Activated CD8-positive, alpha-beta memory T cell treated with anti-CD3 and anti-CD28 coated beads for 4 hours (primary cell): ENCODE results near the gene SS18L1.

ENCODE experiments used
- DNase-seq, 2 donors: peaks; one replicate each; pipeline ENCODE4 v3.0.0-alpha.2; 2020; ENCODE audit warnings: low read depth in 2 of 2

Gene SS18L1

DNA sequence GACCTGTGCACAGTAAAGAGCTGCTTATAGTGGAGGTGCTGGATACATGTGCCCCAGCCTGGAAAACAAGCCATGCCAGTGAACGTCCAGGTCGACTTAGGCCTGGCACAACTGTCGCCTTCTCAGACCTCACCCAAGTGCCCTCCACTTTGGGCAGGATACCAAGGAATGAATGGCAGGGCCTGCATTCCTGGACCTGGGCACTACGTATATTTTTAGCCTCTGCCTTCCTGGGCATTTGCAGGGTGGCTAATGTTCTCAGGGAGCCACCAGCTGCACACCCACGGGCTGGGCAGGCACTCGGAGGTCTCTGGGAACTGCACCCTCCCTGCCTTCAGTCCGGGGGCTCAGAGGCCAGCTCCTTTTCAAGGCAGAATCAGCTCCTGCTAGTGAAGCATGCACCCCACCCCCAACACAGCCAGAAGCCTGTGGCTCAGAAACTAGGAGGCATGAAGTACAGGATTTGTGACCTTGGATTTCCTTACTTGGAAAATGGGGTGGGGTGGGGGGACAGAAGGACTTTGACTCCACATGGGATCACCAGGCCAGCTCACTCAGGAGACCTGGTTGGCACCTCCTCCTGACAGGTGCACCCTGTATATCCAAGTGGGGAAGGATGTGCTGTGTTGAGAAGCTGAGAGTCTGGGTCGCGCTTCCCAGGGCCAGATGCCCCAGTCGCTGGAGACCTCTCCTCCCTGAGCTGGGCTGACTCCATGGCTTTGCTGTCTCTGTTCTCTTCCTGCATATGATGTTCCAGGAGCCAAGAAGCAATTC lies 23.8 kb upstream of the SS18L1 start:
- DNase-seq: no peak

DNA sequence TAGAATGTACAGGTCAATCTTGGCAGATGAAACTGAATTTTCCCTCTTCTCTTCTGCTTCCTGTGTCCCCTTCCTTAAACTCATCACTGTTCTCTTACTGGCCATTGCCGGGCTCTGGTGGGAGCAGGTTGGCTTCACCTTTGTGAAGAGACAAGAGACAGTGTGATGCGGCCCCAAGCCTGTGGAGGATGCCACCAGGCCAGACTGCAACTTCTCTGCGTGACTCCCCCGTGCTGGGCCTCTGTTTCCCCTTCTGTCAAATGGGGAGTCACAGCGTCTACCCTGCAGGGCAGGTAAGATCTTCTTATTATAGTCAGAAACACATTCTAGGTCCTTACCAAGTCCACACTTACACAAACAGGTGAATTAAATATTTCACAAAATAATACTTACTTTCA lies 23.2 kb upstream of the SS18L1 start:
- DNase-seq: no peak

DNA sequence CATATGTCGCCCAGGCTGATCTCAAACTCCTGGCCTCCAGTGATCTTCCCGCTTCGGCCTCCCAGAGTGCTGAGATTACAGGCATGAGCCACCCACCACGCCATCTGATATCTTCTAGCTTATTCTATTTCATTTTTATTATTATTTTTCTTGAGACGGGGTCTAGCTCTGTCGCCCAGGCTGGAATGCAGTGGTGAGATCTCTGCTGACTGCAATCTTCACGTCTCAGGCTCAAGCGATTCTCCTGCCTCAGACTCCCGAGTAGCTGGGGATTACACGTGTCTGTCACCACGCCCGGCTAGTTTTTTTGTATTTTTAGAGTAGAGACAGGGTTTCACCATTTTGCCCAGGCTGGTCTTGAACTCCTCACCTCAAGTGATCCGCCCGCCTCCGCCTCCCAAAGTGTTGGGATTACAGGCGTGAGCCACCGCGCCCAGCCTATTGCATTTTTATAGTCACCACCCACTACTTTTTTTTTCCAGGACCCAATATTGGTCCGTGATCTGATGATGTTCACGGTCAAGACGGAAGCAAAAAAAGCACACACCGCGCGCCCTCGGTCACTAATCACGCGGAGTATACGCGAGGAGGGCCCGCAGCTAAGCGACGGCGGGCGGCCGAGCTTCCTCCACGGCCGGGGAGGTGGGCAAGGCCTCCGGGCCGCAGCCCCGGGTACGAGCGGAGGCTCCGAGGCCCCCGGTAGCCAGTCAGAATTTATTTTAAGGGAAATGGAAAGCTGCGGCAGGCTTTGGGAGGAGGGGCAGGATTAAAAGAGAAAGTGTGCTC lies 22.4 kb upstream of the SS18L1 start:
- no peak for DNase-seq

DNA sequence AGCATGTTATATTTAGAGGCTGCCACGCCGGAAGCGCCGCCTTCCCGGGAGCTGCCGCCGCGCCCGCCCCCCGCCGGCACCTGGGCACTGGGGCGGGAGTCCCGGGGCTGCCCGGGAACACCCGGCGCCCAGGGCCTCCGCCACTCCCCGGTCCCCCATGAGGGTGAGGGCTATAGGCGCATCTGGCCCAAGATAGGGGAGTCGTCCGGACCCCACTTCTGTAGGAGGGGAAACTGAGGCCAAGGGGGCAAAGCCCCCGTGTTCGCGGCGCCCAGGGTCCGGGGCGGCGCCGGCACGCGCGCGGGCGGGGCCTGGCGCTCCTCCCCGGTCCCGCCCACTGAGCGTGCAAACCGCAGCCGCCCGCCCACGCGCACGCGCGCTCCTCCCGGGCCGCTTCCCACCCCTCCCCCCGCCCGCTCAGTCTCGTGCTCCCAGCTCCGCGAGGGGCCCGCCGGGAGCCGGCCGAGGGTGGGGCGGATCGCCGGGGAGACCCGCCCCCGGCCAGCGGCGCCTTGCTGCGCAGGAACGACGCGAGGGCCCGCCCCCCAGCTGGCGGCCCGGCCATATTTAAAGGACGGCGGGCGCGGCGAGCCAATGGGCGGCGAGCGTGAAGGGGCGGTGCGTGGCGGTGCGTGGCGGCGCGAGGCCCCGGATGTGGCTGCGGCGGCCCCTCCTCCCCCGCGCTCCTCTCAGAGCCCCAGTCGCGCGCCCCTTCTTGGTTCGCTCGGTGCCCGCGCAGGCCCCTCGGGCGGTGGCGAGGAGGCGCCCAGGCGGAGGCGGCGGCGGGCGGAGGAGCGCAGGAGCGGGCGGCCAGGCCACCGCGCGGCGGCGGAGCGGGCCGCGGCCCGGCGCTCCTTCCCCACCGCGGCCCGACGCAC lies 21.6 kb upstream of the SS18L1 start, which contains the start of gene LSM14B:
TSS of gene LSM14B (plus strand) at position 700 of the 878 bp plus-strand sequence. CDS start 192 bp downstream, outside the sequence.
- peak; percentile 93 for DNase-seq

DNA sequence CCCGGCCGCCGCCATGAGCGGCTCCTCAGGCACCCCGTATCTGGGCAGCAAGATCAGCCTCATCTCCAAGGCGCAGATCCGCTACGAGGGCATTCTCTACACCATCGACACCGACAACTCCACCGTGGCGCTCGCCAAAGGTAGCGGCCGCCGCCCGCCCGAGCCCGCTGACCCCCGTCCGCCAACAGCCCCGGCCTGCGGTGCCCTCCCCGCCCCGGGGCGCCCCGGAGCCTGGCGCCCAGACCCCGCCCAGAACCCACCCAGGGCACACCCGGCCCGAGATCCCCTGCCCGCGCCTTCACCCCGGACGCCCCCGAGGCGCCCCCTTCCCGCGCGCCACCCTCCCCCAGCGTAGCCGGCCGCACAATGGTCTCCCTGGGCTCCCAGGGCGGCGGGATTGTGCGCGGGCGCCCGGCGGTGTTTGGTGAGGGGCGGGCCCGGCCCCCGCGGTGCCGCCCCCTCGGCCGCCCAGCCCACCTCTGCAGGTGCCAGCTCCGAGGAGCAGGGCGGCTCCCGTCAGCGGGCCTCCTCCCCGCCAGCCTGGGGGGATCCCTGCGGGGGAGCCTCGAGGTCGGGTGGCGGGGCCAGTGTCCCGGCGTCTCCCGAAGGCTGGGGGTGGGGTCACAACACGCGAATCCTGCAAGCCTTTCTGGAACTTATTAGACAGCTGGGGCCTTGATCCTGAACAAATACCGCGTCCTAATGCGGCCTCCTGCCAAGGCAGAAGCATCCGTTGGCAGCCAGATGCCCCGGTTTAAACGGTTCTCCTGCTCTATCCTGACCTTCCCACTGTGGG lies 20.7 kb upstream of the SS18L1 start:
- peak in 1 of 2 donors; percentile 25 for DNase-seq

DNA sequence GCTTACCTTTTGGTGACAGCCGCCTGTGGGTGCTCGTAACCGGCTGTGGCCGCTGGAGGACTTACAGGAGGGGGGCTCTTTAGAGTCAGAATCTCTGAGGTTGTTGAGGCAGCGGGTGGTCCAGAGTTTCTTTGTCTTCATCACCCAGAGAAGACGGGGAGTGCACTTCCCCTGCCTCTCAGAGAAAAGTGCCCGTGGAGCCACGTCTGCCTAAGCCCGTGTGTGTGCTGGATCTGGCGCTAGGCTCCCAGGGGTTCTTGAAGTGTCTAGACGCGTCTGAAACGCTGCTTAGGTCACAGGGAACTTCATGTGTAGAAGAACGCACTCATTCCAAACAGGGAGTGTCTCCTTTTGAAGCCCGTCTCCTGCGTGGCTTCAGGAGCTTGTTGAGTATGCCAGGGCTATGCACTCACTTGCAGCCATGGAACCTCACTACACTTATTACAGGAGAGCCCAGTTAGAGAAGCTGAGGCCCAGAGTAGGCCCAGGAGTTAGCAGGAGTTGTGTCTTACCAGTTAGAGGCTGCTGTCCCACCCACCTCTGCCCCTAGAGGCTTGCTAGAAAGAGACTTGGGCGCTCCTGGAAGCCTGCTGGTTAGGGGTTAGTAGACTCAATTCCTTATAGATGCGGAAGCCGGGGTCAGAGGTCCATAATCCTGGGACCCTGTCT lies 20.0 kb upstream of the SS18L1 start:
- DNase-seq: no peak

DNA sequence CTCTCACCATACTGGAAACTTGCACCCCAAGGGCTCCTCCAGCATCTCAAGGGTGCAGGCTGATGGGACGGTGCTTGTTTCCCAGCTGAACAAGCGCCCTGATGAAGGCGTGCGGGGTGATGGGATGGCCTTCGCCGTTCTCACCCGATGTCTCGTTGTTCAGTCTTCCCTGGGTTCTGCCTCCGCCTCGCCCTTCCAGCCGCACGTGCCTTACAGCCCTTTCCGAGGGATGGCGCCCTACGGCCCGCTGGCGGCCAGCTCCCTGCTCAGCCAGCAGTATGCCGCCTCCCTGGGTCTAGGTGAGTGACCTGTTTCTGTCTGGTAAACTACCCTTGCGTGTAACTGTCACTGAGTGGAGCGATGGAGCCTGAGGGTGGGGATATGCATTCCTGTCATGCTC lies 17.4 kb upstream of the SS18L1 start:
- no peak for DNase-seq

DNA sequence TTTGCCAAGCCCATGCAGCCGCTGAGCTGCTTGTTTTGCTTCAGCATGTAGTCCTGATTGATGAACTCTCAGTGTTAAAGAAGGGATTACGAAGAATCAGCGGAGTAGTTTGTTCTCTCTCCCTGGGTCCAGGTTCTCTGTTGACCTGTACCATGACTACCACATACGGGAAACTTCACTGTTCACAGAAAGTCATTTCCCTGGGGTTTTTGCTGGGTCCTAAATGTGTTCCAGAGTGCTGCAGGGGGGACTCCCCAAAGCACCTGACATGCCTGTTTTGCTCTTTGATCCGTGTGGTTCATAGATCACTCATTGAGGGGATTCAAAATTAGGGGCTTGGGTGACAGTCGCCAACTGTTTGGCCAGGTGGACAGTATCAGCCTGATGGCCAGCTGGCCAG lies 15.8 kb upstream of the SS18L1 start:
- no peak for DNase-seq

DNA sequence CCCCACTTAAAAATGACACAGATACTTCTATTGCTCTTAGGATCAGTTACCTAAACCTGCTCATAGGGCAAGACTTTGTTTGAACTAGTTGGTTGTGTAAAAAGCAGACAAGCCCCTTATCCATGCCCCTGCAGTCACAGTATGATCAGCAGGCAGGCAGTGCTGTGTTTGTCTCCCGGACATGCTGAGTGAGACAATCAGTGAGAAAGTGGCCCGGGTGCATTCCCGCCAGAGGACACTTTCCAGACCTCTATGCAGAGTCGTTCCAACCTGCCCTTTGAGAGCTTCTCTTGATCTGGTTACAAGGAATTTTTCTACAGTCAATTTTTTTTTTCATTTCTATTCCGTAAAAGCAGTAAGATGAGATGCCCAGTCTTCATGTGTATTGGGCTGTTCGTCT lies 15.1 kb upstream of the SS18L1 start:
- DNase-seq: no peak

DNA sequence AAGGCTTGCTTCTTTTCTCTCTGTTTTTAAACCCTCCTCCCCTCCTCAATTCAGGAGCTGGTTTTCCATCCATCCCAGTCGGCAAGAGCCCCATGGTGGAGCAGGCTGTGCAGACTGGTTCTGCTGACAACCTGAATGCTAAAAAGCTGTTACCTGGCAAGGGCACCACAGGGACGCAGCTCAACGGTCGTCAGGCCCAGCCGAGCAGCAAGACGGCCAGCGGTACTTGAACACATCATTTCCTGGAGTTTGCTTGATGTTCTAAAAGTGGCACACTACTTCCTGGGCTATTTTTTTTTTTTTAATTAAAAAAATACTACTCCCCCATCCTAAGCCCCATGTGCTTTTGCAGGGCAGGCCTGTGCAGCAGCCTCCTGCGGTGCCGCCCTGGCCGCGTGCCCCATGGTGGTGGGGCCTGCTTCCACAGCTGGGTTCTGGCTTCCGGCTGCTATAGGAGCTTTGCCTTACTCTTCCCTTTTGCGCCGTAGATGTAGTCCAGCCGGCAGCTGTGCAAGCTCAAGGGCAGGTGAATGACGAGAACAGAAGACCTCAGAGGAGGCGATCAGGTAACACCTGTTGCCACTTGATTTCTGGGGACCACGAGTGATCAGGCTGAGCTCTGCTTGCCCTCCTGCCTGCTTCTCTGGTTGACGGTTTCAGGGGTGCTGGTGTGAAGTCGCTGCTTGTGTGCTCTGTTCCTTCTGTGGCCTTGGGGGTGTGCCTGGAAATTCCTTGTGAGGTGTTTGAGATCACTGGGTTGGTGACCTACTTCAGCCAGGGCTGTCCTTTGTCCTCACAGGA lies 13.6 kb upstream of the SS18L1 start:
- DNase-seq: no peak

DNA sequence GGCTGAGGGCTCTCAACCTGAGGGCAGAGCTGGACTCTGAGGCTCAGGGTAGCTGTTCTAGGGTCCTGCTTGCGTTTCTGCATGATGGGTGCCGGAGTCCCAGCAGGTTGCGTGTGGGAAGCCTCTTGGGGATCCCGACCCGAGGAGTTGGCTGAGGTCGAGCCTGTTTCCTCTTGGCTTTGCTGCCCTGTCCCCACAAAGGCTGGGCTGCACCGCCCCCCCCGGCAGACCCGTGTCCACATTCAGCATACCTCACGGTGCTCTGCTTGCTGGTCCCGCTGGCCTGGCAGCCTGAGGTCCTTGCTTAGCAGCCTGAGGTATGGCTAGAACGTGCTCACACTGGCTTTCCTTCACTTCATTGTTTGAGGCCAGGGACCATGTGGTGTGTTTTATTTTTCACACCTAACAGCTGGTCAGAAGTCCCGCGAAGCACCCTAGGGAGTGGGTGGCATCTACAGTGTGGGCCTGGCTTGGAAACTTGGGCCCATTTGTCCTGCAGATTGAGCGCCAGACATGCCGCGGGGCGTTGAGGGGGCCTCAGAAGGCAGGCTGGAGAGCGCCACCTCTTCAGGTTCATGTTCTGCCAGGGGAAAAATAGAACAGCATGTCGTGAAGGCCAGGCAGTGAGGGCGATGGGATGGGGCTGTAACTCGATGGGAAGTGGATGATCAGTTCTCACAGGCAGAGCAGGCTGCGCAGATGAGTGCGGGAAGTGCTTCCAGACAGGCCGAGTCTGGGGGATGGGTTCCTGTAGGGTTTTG lies 11.8 kb upstream of the SS18L1 start:
- no peak for DNase-seq

DNA sequence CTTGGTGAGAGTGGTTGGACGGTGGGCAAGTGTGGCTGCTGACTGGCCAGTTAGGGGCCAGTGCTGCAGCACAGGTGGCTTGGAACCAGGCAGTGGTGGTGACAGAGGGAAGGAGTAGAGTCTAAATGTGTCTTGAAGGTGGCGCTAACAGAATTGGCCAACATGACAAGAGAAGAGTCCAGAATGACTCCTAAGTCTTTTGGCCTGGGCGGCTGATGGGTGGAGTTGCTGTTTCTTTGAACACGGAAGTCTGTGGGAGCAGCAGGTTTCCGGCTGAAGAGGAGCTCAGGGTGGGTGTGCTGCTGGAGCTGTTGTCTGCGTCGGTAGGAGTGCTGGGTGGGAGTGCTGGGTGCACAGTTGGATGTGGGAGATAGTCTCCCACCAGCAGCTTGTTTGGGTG lies 11.1 kb upstream of the SS18L1 start:
- no peak for DNase-seq

DNA sequence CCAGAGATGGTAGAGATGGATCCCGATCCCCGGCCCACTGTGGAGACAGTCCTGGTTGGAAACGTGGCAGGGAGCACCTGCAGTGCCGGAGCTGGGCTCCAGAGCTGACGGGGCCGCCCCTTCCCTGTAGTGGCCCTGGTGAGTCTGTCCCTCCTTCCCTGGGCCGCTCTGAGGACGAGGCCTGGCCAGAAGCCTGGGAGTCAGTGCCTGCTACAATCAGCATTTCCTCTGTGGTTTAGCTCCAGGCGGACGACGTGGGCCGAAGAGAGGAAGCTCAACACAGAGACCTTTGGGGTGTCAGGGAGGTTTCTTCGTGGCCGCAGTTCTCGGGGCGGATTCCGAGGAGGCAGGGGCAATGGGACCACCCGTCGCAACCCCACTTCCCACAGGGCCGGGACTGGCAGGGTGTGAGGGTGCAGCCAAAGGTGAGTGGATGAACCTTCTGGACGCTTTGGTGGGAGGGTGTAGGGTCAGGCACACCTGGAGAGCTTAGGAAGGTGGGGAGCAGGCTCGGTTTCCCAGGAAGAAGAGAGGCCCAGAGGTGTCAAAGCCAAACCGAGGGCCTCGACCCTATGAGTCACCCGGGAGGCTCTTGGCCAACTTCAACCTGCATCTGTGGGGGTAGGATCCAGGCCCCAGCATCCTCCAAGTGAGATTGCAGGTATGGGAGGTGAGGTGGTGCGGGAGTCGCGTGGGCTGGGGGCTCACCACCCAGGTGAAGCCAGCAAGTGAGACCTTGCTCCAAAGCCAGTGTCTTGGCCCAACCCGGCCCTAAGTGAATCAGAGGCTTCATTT lies 10.3 kb upstream of the SS18L1 start:
- no peak for DNase-seq

DNA sequence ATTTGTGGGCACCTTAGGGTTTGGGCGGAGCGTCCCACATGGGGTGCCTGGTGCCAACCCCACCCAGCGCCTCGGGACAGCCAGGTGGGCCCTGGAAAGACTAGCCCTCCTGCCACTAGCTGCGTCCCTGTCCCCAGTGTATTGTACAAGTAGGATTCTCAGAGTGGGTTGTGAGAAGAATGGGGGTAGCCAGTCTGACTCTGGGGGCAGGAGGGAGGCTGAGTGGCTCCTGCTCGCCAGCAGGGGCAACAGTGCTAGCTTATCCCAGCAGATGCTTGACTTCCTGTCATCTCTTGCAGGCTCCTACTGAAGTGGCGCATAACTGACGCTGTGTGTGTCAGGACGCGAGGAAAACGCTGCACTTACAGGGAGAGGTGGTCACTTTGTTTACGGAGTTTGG lies 9.7 kb upstream of the SS18L1 start:
- no peak for DNase-seq

DNA sequence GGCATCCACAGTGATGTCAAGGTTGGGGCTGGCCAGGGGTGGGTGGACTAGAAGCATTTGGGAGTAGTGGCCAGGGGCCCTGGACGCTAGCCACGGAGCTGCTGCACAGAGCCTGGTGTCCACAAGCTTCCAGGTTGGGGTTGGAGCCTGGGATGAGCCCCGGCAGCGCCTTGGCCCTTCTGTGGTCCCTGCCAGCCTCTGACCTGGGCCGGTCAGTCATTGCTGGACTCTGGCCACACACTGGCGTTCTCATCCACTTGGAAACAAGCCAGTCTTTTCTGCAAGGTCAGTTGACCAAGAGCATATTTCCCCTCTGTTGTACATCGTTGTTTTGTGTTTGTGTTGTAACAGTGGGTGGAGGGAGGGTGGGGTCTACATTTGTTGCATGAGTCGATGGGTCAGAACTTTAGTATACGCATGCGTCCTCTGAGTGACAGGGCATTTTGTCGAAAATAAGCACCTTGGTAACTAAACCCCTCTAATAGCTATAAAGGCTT lies 8.8 kb upstream of the SS18L1 start:
- DNase-seq: no peak

DNA sequence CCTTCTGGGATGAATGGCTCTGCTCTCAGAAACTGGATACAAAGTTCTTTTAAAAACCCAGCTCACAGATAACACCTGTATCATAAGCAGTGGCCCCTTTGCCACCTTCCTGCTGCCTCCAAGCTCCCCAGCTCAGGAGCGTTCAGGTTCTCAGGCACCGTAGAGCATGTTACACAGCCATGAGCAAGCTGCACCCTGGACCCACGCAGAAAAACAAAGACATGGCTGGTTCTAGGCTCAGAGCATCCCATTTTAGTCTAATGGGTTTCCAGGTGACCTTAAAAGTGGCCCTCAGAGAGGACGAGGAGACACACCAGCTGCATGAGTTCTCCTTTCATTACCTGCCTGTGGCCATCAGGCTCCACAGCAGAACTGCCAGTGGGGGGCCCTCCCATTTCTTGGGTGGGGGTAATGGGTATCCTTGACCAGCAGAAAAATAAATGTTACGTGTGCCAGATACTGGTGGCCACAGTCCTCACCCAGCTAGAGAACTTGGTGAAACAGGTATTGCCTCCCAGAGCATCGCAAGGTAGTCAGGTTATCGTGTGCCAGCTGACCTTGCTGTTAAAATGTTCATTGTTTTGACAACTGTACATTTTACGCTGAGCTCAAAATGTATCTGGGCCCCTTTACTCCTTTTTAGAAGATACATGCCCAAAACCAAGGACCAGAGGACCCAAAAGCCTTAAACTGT lies 7.8 kb upstream of the SS18L1 start:
- no peak for DNase-seq

DNA sequence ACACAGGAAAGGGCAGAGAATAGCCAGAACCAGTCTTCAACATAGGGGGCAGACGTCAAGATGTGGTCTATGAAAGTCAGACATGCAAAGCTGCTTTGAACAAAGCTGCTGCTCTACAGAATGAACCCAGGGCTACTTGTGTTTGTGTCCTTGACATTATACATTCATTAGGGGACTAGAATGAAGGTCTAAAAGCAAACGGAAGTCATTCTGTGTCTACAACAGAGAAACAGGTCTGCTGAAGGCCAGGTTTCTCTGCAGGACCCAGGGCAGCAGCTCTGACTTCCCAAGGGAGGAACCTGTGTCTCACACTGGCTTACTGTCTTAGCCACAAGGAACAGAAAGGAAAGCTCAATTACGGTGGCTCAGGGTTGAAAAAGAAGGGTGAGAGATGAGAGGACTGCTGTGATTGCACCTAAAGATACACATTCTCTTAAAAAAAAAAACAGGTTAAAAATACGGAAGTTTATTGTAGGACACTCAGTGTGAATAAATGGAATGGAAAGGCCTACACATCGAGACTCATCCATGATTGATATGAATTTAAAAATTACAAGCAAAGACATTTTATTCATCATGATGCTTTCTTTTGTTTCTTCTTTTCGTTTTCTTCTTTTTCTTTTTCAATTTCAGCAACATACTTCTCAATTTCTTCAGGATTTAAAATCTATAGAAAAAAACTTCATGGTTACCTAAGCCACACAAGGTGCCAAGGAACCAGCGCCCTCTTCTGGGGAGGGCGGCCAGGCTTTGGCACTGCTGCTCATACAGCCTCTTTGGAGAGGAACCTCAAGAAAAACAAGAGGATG lies 7.1 kb upstream of the SS18L1 start:
- peak; percentile 42 to 48 for DNase-seq
